Liver (tissue), 9 donors: ENCODE measurements around the gene PRKCD. TPM values are rescaled to one million over a fixed set of nuclear protein-coding genes. Genes with fewer than 3 reads are reported as not detected.

ENCODE experiments used
- DNase-seq: peaks from one replicate; pipeline ENCODE4 v3.0.0-alpha.2; 2017; ENCODE audit warnings: low spot score
- H3K27ac ChIP-seq, 2 donors: one replicate each; pipeline ENCODE4 v1.7.0; 2013; ENCODE audit warnings: inconsistent platforms in 2 of 2, low read length in 2 of 2, control low read depth in 1 of 2, low read depth in 1 of 2, mild to moderate bottlenecking in 1 of 2
- H3K27me3 ChIP-seq, 4 donors: one replicate each; pipeline versions ENCODE4 v1.6.1 to v1.7.0; 2013; ENCODE audit warnings: low read length in 3 of 4, inconsistent platforms in 1 of 4, mild to moderate bottlenecking in 1 of 4, moderate library complexity in 1 of 4; ENCODE audit not compliant: control insufficient read depth in 4 of 4, insufficient read depth in 4 of 4
- H3K36me3 ChIP-seq, 4 donors: one replicate each; pipeline versions ENCODE4 v1.6.1 to v1.7.0; 2013; ENCODE audit warnings: low read length in 3 of 4, mild to moderate bottlenecking in 3 of 4, low read depth in 1 of 4, moderate library complexity in 1 of 4; ENCODE audit not compliant: control insufficient read depth in 4 of 4, insufficient read depth in 3 of 4
- H3K4me1 ChIP-seq, 4 donors: one replicate each; pipeline versions ENCODE4 v1.6.1 to v1.7.0; 2013; ENCODE audit warnings: low read length in 3 of 4, mild to moderate bottlenecking in 3 of 4, moderate library complexity in 1 of 4; ENCODE audit not compliant: control insufficient read depth in 4 of 4, insufficient read depth in 4 of 4
- H3K4me3 ChIP-seq, 3 donors: one replicate each; pipeline versions ENCODE4 v1.6.1 to v1.7.0; 2013; ENCODE audit warnings: low read length in 3 of 3, control low read depth in 1 of 3, low read depth in 1 of 3, mild to moderate bottlenecking in 1 of 3
- H3K9ac ChIP-seq, 2 donors: one replicate each; pipeline ENCODE4 v1.7.0; 2013; ENCODE audit warnings: low read length in 2 of 2, mild to moderate bottlenecking in 2 of 2, moderate library complexity in 2 of 2, control low read depth in 1 of 2, low read depth in 1 of 2
- H3K9me3 ChIP-seq, 4 donors: one replicate each; pipeline versions ENCODE4 v1.6.1 to v1.7.0; 2013; ENCODE audit warnings: low read length in 3 of 4; ENCODE audit not compliant: control insufficient read depth in 4 of 4
- ATF3 ChIP-seq: IDR thresholded peaks from 2 replicates; pipeline ENCODE4 v1.6.1; 2016; ENCODE audit warnings: antibody characterized with exemption
- CTCF ChIP-seq: fragments of 150-350 bp; IDR thresholded peaks from 2 replicates; pipeline ENCODE4 v1.5.1; 2017; ENCODE audit warnings: improper control_type of control experiment, low read depth, low read length; ENCODE audit not compliant: missing input control
- EGR1 ChIP-seq, 2 donors: IDR thresholded peaks; 2 replicates each; pipeline ENCODE4 v1.6.1; 2016 to 2018; ENCODE audit warnings: antibody characterized with exemption in 2 of 2, low read depth in 2 of 2
- FOXA1 ChIP-seq: IDR thresholded peaks from 2 replicates; pipeline ENCODE4 v1.6.1; 2016; ENCODE audit warnings: antibody characterized with exemption
- FOXA2 ChIP-seq: IDR thresholded peaks from 2 replicates; pipeline ENCODE4 v1.6.1; 2016; ENCODE audit warnings: antibody characterized with exemption
- GABPA ChIP-seq, 2 donors: IDR thresholded peaks in 1 of 2; conservative IDR thresholded peaks in 1 of 2; 2 replicates each; pipeline ENCODE4 v1.6.1; 2016; ENCODE audit warnings: antibody characterized with exemption in 2 of 2, mild to moderate bottlenecking in 1 of 2, moderate library complexity in 1 of 2
- HNF4A ChIP-seq, 2 donors: conservative IDR thresholded peaks; 2 replicates each; pipeline ENCODE4 v1.6.1; 2016; ENCODE audit warnings: antibody characterized with exemption in 2 of 2, mild to moderate bottlenecking in 2 of 2
- HNF4G ChIP-seq: IDR thresholded peaks from 2 replicates; pipeline ENCODE4 v1.6.1; 2016; ENCODE audit warnings: antibody characterized with exemption
- JUND ChIP-seq, 2 donors: IDR thresholded peaks; 2 replicates each; pipeline ENCODE4 v1.6.1; 2016; ENCODE audit warnings: antibody characterized with exemption in 2 of 2
- NR2F2 ChIP-seq: IDR thresholded peaks from 2 replicates; pipeline ENCODE4 v1.6.1; 2016; ENCODE audit warnings: antibody characterized with exemption
- RAD21 ChIP-seq, 2 donors: IDR thresholded peaks; 2 replicates each; pipeline ENCODE4 v1.6.1; 2016; ENCODE audit warnings: antibody characterized with exemption in 2 of 2, mild to moderate bottlenecking in 2 of 2
- RXRA ChIP-seq, 2 donors: IDR thresholded peaks; 2 replicates each; pipeline ENCODE4 v1.6.1; 2017 to 2018; ENCODE audit warnings: antibody characterized with exemption in 2 of 2, mild to moderate bottlenecking in 1 of 2
- SP1 ChIP-seq: IDR thresholded peaks from 2 replicates; pipeline ENCODE4 v1.6.1; 2018; ENCODE audit warnings: antibody characterized with exemption, mild to moderate bottlenecking
- TAF1 ChIP-seq: conservative IDR thresholded peaks from 2 replicates; pipeline ENCODE4 v1.6.1; 2016; ENCODE audit warnings: antibody characterized with exemption, mild to moderate bottlenecking
- YY1 ChIP-seq: IDR thresholded peaks from 2 replicates; pipeline ENCODE4 v1.6.1; 2016; ENCODE audit warnings: antibody characterized with exemption, mild to moderate bottlenecking
- ZBTB33 ChIP-seq: IDR thresholded peaks from 2 replicates; pipeline ENCODE4 v1.6.1; 2016; ENCODE audit warnings: antibody characterized with exemption
- WGBS: extraction: QIAGEN DNeasy Blood & Tissue Kit; methylation state at CpG from one replicate; pipeline ENCODE4 v1.1.7; 2013; 5-methylcytosine and 5-hydroxymethylcytosine counted together
- polyA plus RNA-seq, 2 donors: library from polyadenylated mRNA; stranded (reverse) in 1 of 2; unstranded in 1 of 2; fragments of 200-250 nt in 1 of 2; fragments of >200 nt in 1 of 2; fragmentation: Nextera tagmentation in 1 of 2; extraction: Ambion mirVana in 1 of 2; gene quantifications; one replicate each; pipeline versions ENCODE4 v1.2.1 to v1.2.3, GENCODE V29; 2013 to 2015
- total RNA-seq, 2 donors: library from RNA; depleted of rRNA; stranded (reverse); fragments of >200 nt; gene quantifications; one replicate each; pipeline ENCODE4 v1.2.3, GENCODE V29; 2014
- TF ChIP-seq, protein P1 (sequence below): IDR thresholded peaks from 2 replicates; pipeline ENCODE4 v1.6.1; 2016; ENCODE audit warnings: antibody characterized with exemption
- TF ChIP-seq, protein P2 (sequence below): IDR thresholded peaks from 2 replicates; pipeline ENCODE4 v1.6.1; 2016; ENCODE audit warnings: antibody characterized with exemption, mild to moderate bottlenecking
- donor health status: healthy.
- donor health status: healthy.
- donor health status: healthy.
- donor health status: healthy.
- donor health status: healthy.

Gene PRKCD
- total and polyA plus RNA-seq, 4 donors: 3.1 to 7.3 (median 3.4) TPM

- Histone ChIP-seq H3K4me3 (no peak overlapping the region), H3K27ac (no peak overlapping the region), H3K9me3 (no peaks in the 10 kb centered on the region), H3K27me3 (no peaks in the 10 kb centered on the region), H3K4me1 (peaks cover 0 to 18% (median 1%) of the 10 kb centered on the region in 4 donors), H3K9ac (no peak overlapping the region), H3K36me3 (peaks cover 0 to 2% (median 0%) of the 10 kb centered on the region in 4 donors)
- DNase-seq: no peak
- 86% methylated on average over 7 of the region's 7 CpGs for WGBS
- TF ChIP-seq ZBTB33: no peak
- no peak for TF ChIP-seq HNF4G
- TF ChIP-seq GABPA (IDR thresholded peaks at IDR 0.05 in 1 of 2, conservative IDR thresholded peaks at IDR 0.05 in 1 of 2): no peak
- no peak for TF ChIP-seq TAF1
- no peak for TF ChIP-seq YY1
- TF ChIP-seq EGR1 (IDR thresholded peaks at IDR 0.05; ENCODE audit: low read depth in 2 of 2): no peak
- no peak for TF ChIP-seq CTCF
- no peak for TF ChIP-seq FOXA2
- TF ChIP-seq, protein P1, sequence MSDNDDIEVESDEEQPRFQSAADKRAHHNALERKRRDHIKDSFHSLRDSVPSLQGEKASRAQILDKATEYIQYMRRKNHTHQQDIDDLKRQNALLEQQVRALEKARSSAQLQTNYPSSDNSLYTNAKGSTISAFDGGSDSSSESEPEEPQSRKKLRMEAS: no peak
- no peak for TF ChIP-seq ATF3
- TF ChIP-seq NR2F2: no peak
- no peak for TF ChIP-seq JUND (IDR thresholded peaks at IDR 0.05)
- no peak for TF ChIP-seq SP1
- no peak for TF ChIP-seq RAD21 (IDR thresholded peaks at IDR 0.05)
- TF ChIP-seq, protein P2, sequence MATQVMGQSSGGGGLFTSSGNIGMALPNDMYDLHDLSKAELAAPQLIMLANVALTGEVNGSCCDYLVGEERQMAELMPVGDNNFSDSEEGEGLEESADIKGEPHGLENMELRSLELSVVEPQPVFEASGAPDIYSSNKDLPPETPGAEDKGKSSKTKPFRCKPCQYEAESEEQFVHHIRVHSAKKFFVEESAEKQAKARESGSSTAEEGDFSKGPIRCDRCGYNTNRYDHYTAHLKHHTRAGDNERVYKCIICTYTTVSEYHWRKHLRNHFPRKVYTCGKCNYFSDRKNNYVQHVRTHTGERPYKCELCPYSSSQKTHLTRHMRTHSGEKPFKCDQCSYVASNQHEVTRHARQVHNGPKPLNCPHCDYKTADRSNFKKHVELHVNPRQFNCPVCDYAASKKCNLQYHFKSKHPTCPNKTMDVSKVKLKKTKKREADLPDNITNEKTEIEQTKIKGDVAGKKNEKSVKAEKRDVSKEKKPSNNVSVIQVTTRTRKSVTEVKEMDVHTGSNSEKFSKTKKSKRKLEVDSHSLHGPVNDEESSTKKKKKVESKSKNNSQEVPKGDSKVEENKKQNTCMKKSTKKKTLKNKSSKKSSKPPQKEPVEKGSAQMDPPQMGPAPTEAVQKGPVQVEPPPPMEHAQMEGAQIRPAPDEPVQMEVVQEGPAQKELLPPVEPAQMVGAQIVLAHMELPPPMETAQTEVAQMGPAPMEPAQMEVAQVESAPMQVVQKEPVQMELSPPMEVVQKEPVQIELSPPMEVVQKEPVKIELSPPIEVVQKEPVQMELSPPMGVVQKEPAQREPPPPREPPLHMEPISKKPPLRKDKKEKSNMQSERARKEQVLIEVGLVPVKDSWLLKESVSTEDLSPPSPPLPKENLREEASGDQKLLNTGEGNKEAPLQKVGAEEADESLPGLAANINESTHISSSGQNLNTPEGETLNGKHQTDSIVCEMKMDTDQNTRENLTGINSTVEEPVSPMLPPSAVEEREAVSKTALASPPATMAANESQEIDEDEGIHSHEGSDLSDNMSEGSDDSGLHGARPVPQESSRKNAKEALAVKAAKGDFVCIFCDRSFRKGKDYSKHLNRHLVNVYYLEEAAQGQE: no peak
- TF ChIP-seq RXRA (IDR thresholded peaks at IDR 0.05): no peak
- TF ChIP-seq FOXA1: no peak
- no peak for TF ChIP-seq HNF4A (conservative IDR thresholded peaks at IDR 0.05)
These were observed 11.0 kb downstream of the PRKCD start for GRCh38 chr3:53171827-53172505.
